Gastroesophageal sphincter (tissue), 3 donors: ENCODE measurements around the gene UBE2R2.

ENCODE experiments used
- EP300 ChIP-seq: sonication (generic); formaldehyde crosslinking; IDR thresholded peaks from one replicate; pipeline ENCODE4 v1.6.1; 2017; ENCODE audit warnings: antibody characterized with exemption, mild to moderate bottlenecking
- POLR2A ChIP-seq, 2 donors: fragments of 450-650 bp; IDR thresholded peaks; one replicate each; pipeline ENCODE4 v1.6.1; 2017; ENCODE audit warnings: antibody characterized with exemption in 2 of 2, mild to moderate bottlenecking in 2 of 2, moderate library complexity in 1 of 2
- POLR2AphosphoS5 ChIP-seq: sonication (generic); formaldehyde crosslinking; IDR thresholded peaks from one replicate; pipeline ENCODE4 v1.6.1; 2017; ENCODE audit warnings: antibody characterized with exemption
- TF ChIP-seq, protein P1 (sequence below), 4 experiments: fragments of 200-600 bp in 2 of 4; fragments of 450-650 bp in 2 of 4; sonication (generic) in 1 of 4; IDR thresholded peaks; one replicate each; pipeline ENCODE4 v1.5.1; 2017 to 2019; ENCODE audit warnings: antibody characterized with exemption in 4 of 4, mild to moderate bottlenecking in 2 of 4, moderate library complexity in 2 of 4

DNA sequence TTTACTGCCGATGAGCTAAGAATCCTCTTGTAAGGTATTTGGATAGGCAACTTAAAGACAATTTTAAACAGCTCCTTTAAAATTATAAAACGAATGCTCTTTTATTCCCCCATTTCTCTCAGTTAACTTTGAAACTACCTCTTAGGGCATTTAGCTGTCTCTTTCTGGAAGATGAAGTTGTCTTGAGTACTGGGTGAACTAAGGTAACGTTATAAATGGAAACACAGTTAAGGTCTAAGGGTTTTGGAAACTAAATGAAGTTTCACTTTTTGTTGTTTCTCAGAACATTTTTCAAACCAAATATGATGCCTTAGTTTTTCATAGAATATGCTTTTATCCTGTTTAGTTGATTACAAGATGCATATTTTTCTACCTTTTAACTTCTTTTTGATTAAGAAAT is 6.8 kb downstream of the UBE2R2 start:
- TF ChIP-seq POLR2AphosphoS5 (no peak), EP300 (no peak), POLR2A (IDR thresholded peaks at IDR 0.05) (no peak)
- TF ChIP-seq, protein P1, sequence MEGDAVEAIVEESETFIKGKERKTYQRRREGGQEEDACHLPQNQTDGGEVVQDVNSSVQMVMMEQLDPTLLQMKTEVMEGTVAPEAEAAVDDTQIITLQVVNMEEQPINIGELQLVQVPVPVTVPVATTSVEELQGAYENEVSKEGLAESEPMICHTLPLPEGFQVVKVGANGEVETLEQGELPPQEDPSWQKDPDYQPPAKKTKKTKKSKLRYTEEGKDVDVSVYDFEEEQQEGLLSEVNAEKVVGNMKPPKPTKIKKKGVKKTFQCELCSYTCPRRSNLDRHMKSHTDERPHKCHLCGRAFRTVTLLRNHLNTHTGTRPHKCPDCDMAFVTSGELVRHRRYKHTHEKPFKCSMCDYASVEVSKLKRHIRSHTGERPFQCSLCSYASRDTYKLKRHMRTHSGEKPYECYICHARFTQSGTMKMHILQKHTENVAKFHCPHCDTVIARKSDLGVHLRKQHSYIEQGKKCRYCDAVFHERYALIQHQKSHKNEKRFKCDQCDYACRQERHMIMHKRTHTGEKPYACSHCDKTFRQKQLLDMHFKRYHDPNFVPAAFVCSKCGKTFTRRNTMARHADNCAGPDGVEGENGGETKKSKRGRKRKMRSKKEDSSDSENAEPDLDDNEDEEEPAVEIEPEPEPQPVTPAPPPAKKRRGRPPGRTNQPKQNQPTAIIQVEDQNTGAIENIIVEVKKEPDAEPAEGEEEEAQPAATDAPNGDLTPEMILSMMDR (IDR thresholded peaks at IDR 0.05): no peak
